K562 (cell line): ENCODE measurements around the gene TTLL10. TPM values are rescaled to one million over a fixed set of nuclear protein-coding genes. Genes with fewer than 3 reads are reported as not detected.

Experiments
- CCAR2 ChIP-seq: fragments of 200-400 bp; formaldehyde crosslinking; IDR thresholded peaks from 2 replicates; pipeline ENCODE4 v1.6.1; 2017; ENCODE audit warnings: mild to moderate bottlenecking, low read depth, low read length
- FOXK1 ChIP-seq: sonication (generic); formaldehyde crosslinking; IDR thresholded peaks from 2 replicates; pipeline ENCODE4 v1.8.0; 2022; ENCODE audit warnings: missing genetic modification reagents, mild to moderate bottlenecking, borderline replicate concordance
- GTF2F1 ChIP-seq: IDR thresholded peaks from 2 replicates; pipeline ENCODE4 v1.6.1; 2011; ENCODE audit warnings: low read depth, low read length, improper control_type of control experiment
- HDGF ChIP-seq: fragments of 450-650 bp; IDR thresholded peaks from 2 replicates; pipeline ENCODE4 v1.6.1; 2016
- MTA1 ChIP-seq: fragments of 450-650 bp; IDR thresholded peaks from 2 replicates; pipeline ENCODE4 v1.6.1; 2017; ENCODE audit warnings: borderline replicate concordance
- NCOA4 ChIP-seq: fragments of 450-650 bp; IDR thresholded peaks from 2 replicates; pipeline ENCODE4 v1.6.1; 2018; ENCODE audit warnings: mild to moderate bottlenecking; ENCODE audit not compliant: partially characterized antibody
- TCFL5 ChIP-seq: fragments of 250-450 bp; sonication (Bioruptor Pico); conservative IDR thresholded peaks from 2 replicates; pipeline ENCODE4 v1.6.1; 2021; ENCODE audit warnings: mild to moderate bottlenecking, moderate library complexity, matching md5 sums
- ZFP36 ChIP-seq: fragments of 150-350 bp; IDR thresholded peaks from 2 replicates; pipeline ENCODE4 v1.6.1; 2018; ENCODE audit warnings: low read length, low read depth; ENCODE audit not compliant: partially characterized antibody
- ZNF347 ChIP-seq: fragments of 450-650 bp; formaldehyde crosslinking; IDR thresholded peaks from 2 replicates; pipeline ENCODE4 v1.4.0; 2020; ENCODE audit warnings: low read depth, mild to moderate bottlenecking, moderate library complexity
- polyA plus RNA-seq, 8 experiments: library from polyadenylated mRNA; depleted of rRNA in 4 of 8; stranded (reverse) in 5 of 8; unstranded in 3 of 8; fragments of >200 nt; fragmentation: Nextera tagmentation in 2 of 8; fragmentation: Illumina TruSeq in 1 of 8; extraction: Ambion mirVana in 2 of 8; extraction: Trizol in 1 of 8; gene quantifications; 2 replicates each; pipeline versions ENCODE4 v1.2.1 to v1.2.3, GENCODE V29; 2011 to 2014; ENCODE audit warnings: inconsistent platforms in 1 of 8, missing spikeins in 1 of 8
- total RNA-seq, 7 experiments: library from RNA; depleted of rRNA in 6 of 7; stranded (reverse); fragments of >200 nt in 6 of 7; fragmentation: Illumina TruSeq in 2 of 7; extraction: Trizol in 2 of 7; gene quantifications; 2 replicates each; pipeline versions ENCODE4 v1.2.1 to v1.2.3, GENCODE V29; 2011 to 2021; ENCODE audit warnings: low replicate concordance in 1 of 7
- TF ChIP-seq, protein P1 (sequence below): fragments of 250-450 bp; sonication (Bioruptor Pico); IDR thresholded peaks from 2 replicates; pipeline ENCODE4 v1.4.0; 2020
- TF ChIP-seq, protein P2 (sequence below): fragments of 450-650 bp; conservative IDR thresholded peaks from 2 replicates; pipeline ENCODE4 v1.6.1; 2016; ENCODE audit warnings: missing genetic modification characterization, low read depth, mild to moderate bottlenecking, missing compliant biosample characterization, moderate library complexity
- TF ChIP-seq, protein P3 (sequence below): fragments of 250-450 bp; sonication (Bioruptor Pico); IDR thresholded peaks from 2 replicates; pipeline ENCODE4 v1.4.0; 2020; ENCODE audit warnings: mild to moderate bottlenecking, moderate library complexity, borderline replicate concordance
- TF ChIP-seq, protein P4 (sequence below): fragments of 200-800 bp; sonication (Bioruptor generic); IDR thresholded peaks from 2 replicates; pipeline ENCODE4 v1.6.1; 2016; ENCODE audit warnings: missing genetic modification characterization, missing compliant biosample characterization

TTLL10 gene
- total and polyA plus RNA-seq, 9 of the 15 experiments (the other 6 are each of a cell fraction or from before 2014, with no cell fraction given): not detected

DNA sequence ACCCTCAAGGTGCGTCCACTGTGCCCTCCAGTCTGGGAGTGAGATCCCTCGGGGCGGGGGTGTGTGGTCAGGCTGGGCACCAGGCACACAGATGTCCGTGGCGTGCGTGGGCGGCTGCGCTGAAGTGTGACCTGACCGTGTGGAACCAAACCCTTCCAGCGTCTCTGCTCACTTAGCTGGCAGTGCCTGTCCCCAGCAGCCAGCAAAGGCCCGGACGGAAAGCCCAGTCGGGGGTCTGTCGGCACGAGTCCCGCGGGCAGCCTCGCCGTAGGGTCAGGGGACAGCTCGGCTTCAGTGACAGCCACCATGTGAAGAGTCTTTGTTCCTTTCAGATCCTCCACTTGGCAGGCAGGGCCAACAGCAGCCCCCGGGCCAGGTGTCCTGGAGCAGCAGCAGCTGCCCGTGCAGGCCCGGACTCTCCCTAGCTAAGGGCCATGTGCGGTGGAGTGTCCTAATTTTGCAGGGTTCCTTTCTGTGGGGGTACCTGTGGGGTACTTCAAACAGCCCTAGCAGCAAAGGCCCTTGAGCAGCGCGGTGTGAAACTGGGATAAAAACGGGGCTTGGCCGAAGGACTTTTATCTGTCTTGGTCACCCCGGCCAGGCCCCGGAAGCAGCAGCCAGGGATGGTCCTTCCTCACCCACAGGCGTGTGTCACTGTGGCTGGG, 11.6 kb downstream of the TTLL10 start (continued):
- TF ChIP-seq, protein P1, sequence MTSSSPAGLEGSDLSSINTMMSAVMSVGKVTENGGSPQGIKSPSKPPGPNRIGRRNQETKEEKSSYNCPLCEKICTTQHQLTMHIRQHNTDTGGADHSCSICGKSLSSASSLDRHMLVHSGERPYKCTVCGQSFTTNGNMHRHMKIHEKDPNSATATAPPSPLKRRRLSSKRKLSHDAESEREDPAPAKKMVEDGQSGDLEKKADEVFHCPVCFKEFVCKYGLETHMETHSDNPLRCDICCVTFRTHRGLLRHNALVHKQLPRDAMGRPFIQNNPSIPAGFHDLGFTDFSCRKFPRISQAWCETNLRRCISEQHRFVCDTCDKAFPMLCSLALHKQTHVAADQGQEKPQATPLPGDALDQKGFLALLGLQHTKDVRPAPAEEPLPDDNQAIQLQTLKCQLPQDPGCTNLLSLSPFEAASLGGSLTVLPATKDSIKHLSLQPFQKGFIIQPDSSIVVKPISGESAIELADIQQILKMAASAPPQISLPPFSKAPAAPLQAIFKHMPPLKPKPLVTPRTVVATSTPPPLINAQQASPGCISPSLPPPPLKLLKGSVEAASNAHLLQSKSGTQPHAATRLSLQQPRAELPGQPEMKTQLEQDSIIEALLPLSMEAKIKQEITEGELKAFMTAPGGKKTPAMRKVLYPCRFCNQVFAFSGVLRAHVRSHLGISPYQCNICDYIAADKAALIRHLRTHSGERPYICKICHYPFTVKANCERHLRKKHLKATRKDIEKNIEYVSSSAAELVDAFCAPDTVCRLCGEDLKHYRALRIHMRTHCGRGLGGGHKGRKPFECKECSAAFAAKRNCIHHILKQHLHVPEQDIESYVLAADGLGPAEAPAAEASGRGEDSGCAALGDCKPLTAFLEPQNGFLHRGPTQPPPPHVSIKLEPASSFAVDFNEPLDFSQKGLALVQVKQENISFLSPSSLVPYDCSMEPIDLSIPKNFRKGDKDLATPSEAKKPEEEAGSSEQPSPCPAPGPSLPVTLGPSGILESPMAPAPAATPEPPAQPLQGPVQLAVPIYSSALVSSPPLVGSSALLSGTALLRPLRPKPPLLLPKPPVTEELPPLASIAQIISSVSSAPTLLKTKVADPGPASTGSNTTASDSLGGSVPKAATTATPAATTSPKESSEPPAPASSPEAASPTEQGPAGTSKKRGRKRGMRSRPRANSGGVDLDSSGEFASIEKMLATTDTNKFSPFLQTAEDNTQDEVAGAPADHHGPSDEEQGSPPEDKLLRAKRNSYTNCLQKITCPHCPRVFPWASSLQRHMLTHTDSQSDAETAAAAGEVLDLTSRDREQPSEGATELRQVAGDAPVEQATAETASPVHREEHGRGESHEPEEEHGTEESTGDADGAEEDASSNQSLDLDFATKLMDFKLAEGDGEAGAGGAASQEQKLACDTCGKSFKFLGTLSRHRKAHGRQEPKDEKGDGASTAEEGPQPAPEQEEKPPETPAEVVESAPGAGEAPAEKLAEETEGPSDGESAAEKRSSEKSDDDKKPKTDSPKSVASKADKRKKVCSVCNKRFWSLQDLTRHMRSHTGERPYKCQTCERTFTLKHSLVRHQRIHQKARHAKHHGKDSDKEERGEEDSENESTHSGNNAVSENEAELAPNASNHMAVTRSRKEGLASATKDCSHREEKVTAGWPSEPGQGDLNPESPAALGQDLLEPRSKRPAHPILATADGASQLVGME (CRISPR knock-in tag): no peak
- no peak for TF ChIP-seq GTF2F1
- TF ChIP-seq, protein P2, sequence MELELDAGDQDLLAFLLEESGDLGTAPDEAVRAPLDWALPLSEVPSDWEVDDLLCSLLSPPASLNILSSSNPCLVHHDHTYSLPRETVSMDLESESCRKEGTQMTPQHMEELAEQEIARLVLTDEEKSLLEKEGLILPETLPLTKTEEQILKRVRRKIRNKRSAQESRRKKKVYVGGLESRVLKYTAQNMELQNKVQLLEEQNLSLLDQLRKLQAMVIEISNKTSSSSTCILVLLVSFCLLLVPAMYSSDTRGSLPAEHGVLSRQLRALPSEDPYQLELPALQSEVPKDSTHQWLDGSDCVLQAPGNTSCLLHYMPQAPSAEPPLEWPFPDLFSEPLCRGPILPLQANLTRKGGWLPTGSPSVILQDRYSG (tag): no peak
- no peak; the same call in 1 of the 2 replicates for TF ChIP-seq HDGF
- no peak for TF ChIP-seq TCFL5 (CRISPR knock-in tag)
- TF ChIP-seq, protein P3, sequence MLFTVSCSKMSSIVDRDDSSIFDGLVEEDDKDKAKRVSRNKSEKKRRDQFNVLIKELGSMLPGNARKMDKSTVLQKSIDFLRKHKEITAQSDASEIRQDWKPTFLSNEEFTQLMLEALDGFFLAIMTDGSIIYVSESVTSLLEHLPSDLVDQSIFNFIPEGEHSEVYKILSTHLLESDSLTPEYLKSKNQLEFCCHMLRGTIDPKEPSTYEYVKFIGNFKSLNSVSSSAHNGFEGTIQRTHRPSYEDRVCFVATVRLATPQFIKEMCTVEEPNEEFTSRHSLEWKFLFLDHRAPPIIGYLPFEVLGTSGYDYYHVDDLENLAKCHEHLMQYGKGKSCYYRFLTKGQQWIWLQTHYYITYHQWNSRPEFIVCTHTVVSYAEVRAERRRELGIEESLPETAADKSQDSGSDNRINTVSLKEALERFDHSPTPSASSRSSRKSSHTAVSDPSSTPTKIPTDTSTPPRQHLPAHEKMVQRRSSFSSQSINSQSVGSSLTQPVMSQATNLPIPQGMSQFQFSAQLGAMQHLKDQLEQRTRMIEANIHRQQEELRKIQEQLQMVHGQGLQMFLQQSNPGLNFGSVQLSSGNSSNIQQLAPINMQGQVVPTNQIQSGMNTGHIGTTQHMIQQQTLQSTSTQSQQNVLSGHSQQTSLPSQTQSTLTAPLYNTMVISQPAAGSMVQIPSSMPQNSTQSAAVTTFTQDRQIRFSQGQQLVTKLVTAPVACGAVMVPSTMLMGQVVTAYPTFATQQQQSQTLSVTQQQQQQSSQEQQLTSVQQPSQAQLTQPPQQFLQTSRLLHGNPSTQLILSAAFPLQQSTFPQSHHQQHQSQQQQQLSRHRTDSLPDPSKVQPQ (CRISPR knock-in tag): no peak
- no peak for TF ChIP-seq MTA1
- TF ChIP-seq ZFP36: no peak
- TF ChIP-seq NCOA4: no peak
- TF ChIP-seq ZNF347 (CRISPR knock-in tag): no peak
- TF ChIP-seq, protein P4, sequence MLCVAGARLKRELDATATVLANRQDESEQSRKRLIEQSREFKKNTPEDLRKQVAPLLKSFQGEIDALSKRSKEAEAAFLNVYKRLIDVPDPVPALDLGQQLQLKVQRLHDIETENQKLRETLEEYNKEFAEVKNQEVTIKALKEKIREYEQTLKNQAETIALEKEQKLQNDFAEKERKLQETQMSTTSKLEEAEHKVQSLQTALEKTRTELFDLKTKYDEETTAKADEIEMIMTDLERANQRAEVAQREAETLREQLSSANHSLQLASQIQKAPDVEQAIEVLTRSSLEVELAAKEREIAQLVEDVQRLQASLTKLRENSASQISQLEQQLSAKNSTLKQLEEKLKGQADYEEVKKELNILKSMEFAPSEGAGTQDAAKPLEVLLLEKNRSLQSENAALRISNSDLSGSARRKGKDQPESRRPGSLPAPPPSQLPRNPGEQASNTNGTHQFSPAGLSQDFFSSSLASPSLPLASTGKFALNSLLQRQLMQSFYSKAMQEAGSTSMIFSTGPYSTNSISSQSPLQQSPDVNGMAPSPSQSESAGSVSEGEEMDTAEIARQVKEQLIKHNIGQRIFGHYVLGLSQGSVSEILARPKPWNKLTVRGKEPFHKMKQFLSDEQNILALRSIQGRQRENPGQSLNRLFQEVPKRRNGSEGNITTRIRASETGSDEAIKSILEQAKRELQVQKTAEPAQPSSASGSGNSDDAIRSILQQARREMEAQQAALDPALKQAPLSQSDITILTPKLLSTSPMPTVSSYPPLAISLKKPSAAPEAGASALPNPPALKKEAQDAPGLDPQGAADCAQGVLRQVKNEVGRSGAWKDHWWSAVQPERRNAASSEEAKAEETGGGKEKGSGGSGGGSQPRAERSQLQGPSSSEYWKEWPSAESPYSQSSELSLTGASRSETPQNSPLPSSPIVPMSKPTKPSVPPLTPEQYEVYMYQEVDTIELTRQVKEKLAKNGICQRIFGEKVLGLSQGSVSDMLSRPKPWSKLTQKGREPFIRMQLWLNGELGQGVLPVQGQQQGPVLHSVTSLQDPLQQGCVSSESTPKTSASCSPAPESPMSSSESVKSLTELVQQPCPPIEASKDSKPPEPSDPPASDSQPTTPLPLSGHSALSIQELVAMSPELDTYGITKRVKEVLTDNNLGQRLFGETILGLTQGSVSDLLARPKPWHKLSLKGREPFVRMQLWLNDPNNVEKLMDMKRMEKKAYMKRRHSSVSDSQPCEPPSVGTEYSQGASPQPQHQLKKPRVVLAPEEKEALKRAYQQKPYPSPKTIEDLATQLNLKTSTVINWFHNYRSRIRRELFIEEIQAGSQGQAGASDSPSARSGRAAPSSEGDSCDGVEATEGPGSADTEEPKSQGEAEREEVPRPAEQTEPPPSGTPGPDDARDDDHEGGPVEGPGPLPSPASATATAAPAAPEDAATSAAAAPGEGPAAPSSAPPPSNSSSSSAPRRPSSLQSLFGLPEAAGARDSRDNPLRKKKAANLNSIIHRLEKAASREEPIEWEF: no peak
- TF ChIP-seq FOXK1 (CRISPR knock-in tag): no peak
- no peak for TF ChIP-seq CCAR2
